Adrenal gland (tissue), 12 donors: ENCODE data around the gene MKNK1. TPM values are rescaled to one million over a fixed set of nuclear protein-coding genes. Genes with fewer than 3 reads are reported as not detected.

Experiments used
- DNase-seq, 7 donors: peaks; one replicate each; pipeline ENCODE4 v3.0.0-alpha.2; 2019 to 2020
- H3K27ac ChIP-seq, 5 donors: fragments of 200-600 bp; sonication (generic) in 4 of 5; 1 replicate in 3 of 5; 2 replicates in 2 of 5; pipeline versions ENCODE4 v1.5.1 to v1.8.0; 2016 to 2020; ENCODE audit warnings: mild to moderate bottlenecking in 1 of 5
- H3K27me3 ChIP-seq: fragments of 200-600 bp; 2 replicates; pipeline ENCODE4 v1.8.0; 2021
- H3K36me3 ChIP-seq, 2 donors: fragments of 200-600 bp; replicated peaks in 1 of 2; 1 replicate in 1 of 2; 2 replicates in 1 of 2; pipeline versions ENCODE4 v1.5.1 to v1.8.0; 2018 to 2022
- H3K4me1 ChIP-seq, 2 donors: fragments of 200-600 bp; replicated peaks in 1 of 2; 1 replicate in 1 of 2; 2 replicates in 1 of 2; pipeline versions ENCODE4 v1.5.1 to v1.8.0; 2018 to 2021
- H3K4me3 ChIP-seq, 4 donors: fragments of 200-600 bp; sonication (generic) in 3 of 4; one replicate each; pipeline ENCODE4 v1.5.1; 2016 to 2018
- H3K9me3 ChIP-seq, 3 donors: fragments of 200-600 bp; sonication (generic) in 1 of 3; replicated peaks in 1 of 3; 1 replicate in 2 of 3; 2 replicates in 1 of 3; pipeline versions ENCODE4 v1.5.1 to v1.8.0; 2016 to 2021
- CTCF ChIP-seq, 6 experiments: fragments of 450-650 bp in 4 of 6; fragments of 200-600 bp in 2 of 6; sonication (generic) in 1 of 6; IDR thresholded peaks; 1 replicate in 5 of 6; 2 replicates in 1 of 6; pipeline versions ENCODE4 v1.5.1 to v1.8.0; 2016 to 2021; ENCODE audit warnings: antibody characterized with exemption in 6 of 6, mild to moderate bottlenecking in 2 of 6, moderate library complexity in 1 of 6
- POLR2A ChIP-seq, 2 donors: fragments of 450-650 bp; IDR thresholded peaks; one replicate each; pipeline ENCODE4 v1.6.1; 2017; ENCODE audit warnings: antibody characterized with exemption in 2 of 2, mild to moderate bottlenecking in 2 of 2, moderate library complexity in 1 of 2
- WGBS, 4 donors: extraction: QIAGEN DNeasy Blood & Tissue Kit in 2 of 4; methylation state at CpG; one replicate each; pipeline versions ENCODE4 v1.1.5 to v1.1.7; 2013 to 2017; 5-methylcytosine and 5-hydroxymethylcytosine counted together
- intact Hi-C, 2 donors: fragments of 100-400 bp; cut with DNase I; formaldehyde crosslinking; loops; one replicate each; pipeline versions ENCODE4 v1.14.1 to v1.15.0; 2022 to 2023
- polyA plus RNA-seq, 3 donors: library from polyadenylated mRNA; stranded (reverse); fragments of 200-250 nt in 2 of 3; fragments of 350-450 nt in 1 of 3; fragmentation: Illumina TruSeq in 1 of 3; extraction: RNeasy Lipid Tissue Mini Kit (QIAGEN cat#74804) in 1 of 3; gene quantifications; one replicate each; pipeline ENCODE4 v1.2.3, GENCODE V29; 2013 to 2014
- total RNA-seq, 9 donors: library from RNA; depleted of rRNA in 4 of 9; stranded (reverse); fragments of >200 nt in 4 of 9; fragments of 120-200 nt in 1 of 9; fragmentation: NEBNext Ultra II Directional in 1 of 9; extraction: Animal tissue kit (Norgen Biotek cat#: 25700) in 1 of 9; gene quantifications; one replicate each; pipeline versions ENCODE4 v1.1.0 to v1.2.4, GENCODE V29; 2013 to 2023
- donor health status: healthy with polysubstance abuse.
- donor health status: Bipolar disorder and iron deficiency.
- donor health status: DM: yes; HTN: yes; CAD: no.
- donor health status: DM: no; HTN: no; CAD: no.
- donor health status: DM: no; HTN: no; CAD: no.
- donor health status: DM: yes; HTN: yes; CAD: no.

MKNK1 gene
- total and polyA plus RNA-seq, 12 donors, result 29.6 to 83.0 (median 46.5) TPM

GRCh38 chr1:46537651-46538050 is 66.4 kb downstream of the MKNK1 start:
- WGBS, 4 donors, result 59 to 86% (median 81%) methylated on average over 2 of the region's 2 CpGs
- TF ChIP-seq CTCF (IDR thresholded peaks at IDR 0.05) (no peak), POLR2A (IDR thresholded peaks at IDR 0.05) (no peak)
- Histone ChIP-seq H3K27me3 (peaks cover 8% of the 10 kb centered on the region), H3K4me1 (peaks cover 5 to 6% of the 10 kb centered on the region in 2 donors), H3K4me3 (no peak overlapping the region), H3K27ac (no peak overlapping the region), H3K9me3 (no peaks in the 10 kb centered on the region), H3K36me3 (no peaks in the 10 kb centered on the region)
- no peak for DNase-seq
- intact Hi-C loops, result loop anchor here in 1 of 2 donors (5.0 kb wide), 1 partner anchor 185 kb away; no protein-coding TSS in a partner anchor

GRCh38 chr1:46536527-46536926 is 67.5 kb downstream of the MKNK1 start:
- no peak for DNase-seq
- intact Hi-C loops, result loop anchor here in 1 of 2 donors (5.0 kb wide), 1 partner anchor 186 kb away; no protein-coding TSS in a partner anchor
- Histone ChIP-seq H3K9me3 (no peaks in the 10 kb centered on the region), H3K36me3 (no peaks in the 10 kb centered on the region), H3K4me3 (no peak overlapping the region), H3K27me3 (peaks cover 8% of the 10 kb centered on the region), H3K27ac (no peak overlapping the region), H3K4me1 (peaks cover 5 to 6% of the 10 kb centered on the region in 2 donors)
- WGBS, 4 donors, result 89 to 98% (median 94%) methylated on average over 1 of the region's 1 CpG
- TF ChIP-seq POLR2A (IDR thresholded peaks at IDR 0.05), result no peak
- TF ChIP-seq CTCF (IDR thresholded peaks at IDR 0.05), result no peak

- WGBS, 4 donors, result 50 to 82% (median 62%) methylated on average over 1 to 2 of the region's 2 CpGs
- Histone ChIP-seq H3K4me3 (no peak overlapping the region), H3K27me3 (peaks cover 8% of the 10 kb centered on the region), H3K9me3 (no peaks in the 10 kb centered on the region), H3K36me3 (no peaks in the 10 kb centered on the region), H3K27ac (no peak overlapping the region), H3K4me1 (peaks cover 5 to 6% of the 10 kb centered on the region in 2 donors)
- TF ChIP-seq CTCF (IDR thresholded peaks at IDR 0.05) (peak in 4 of 6 experiments; percentile 18 to 38 (median 26)), POLR2A (IDR thresholded peaks at IDR 0.05) (no peak)
- peak in 6 of 7 donors; percentile 45 to 69 (median 56) for DNase-seq
- intact Hi-C loops, result loop anchor here in 1 of 2 donors (5.0 kb wide), 1 partner anchor 187 kb away; no protein-coding TSS in a partner anchor
Observed at GRCh38 chr1:46535063-46535462, 69.0 kb downstream of the MKNK1 start.

GRCh38 chr1:46533179-46533864 is 70.7 kb downstream of the MKNK1 start:
- peak in 4 of 7 donors; percentile 40 to 63 (median 42) for DNase-seq
- peaks cover 5 to 6% of the 10 kb centered on the region in 2 donors for H3K4me1 ChIP-seq
- no peaks in the 10 kb centered on the region for H3K9me3 ChIP-seq
- peaks cover 8% of the 10 kb centered on the region for H3K27me3 ChIP-seq
- no peak for TF ChIP-seq POLR2A (IDR thresholded peaks at IDR 0.05)
- TF ChIP-seq CTCF (IDR thresholded peaks at IDR 0.05), result no peak
- peak overlapping the region in 1 of 4 donors; percentile 55 for H3K4me3 ChIP-seq
- peak overlapping the region in 2 of 5 donors; percentile 42 to 65 for H3K27ac ChIP-seq
- 5 to 78% (median 41%) methylated on average over 3 to 71 of the region's 71 CpGs for WGBS, 4 donors
- H3K36me3 ChIP-seq, result no peaks in the 10 kb centered on the region
- intact Hi-C loops, result loop anchor here in 1 of 2 donors (5.0 kb wide), 2 partner anchors 126 to 189 kb away; no protein-coding TSS in a partner anchor
